Measurements from ENCODE around the gene HABP2. TPM values are rescaled to one million over a fixed set of nuclear protein-coding genes. Genes with fewer than 3 reads are reported as not detected.

Gene HABP2
- total and polyA plus RNA-seq, 2 experiments from 2014 or later, result 48.3 to 102 TPM

- no peaks in the 10 kb centered on the region for H3K27me3 ChIP-seq
- H3K9me3 ChIP-seq (ENCODE audit: low read depth), result no peaks in the 10 kb centered on the region
- peaks cover 44% of the 10 kb centered on the region for H3K79me2 ChIP-seq
- no peak overlapping the region for H2AFZ ChIP-seq
- H3K9me2 ChIP-seq (replicated peaks; ENCODE audit: insufficient read depth), result no peaks in the 10 kb centered on the region
- H4K20me1 ChIP-seq (ENCODE audit: insufficient read depth, poor library complexity, severe bottlenecking), result no peaks in the 10 kb centered on the region
- H3K27ac ChIP-seq, result peak overlapping the region; percentile 78
- WGBS (ENCODE audit: low lambda C conversion rate, missing lambda C conversion rate), result 51% methylated on average over 5 of the region's 5 CpGs
- no peaks in the 10 kb centered on the region for H3K36me3 ChIP-seq (replicated peaks; ENCODE audit: insufficient read depth, low read depth)
- no peak for DNase-seq (ENCODE audit: low spot score)
- H3K4me2 ChIP-seq, result peak overlapping the region; percentile 72
- H3K4me3 ChIP-seq, result peak overlapping the region; percentile 2
- TF ChIP-seq EZH2phosphoT487 (IDR thresholded peaks at IDR 0.05; ENCODE audit: low read depth, severe bottlenecking, unreplicated experiment) (no peak), EZH2 (IDR thresholded peaks at IDR 0.05; ENCODE audit: borderline replicate concordance) (no peak), CTCF (IDR thresholded peaks at IDR 0.05; ENCODE audit: poor library complexity) (no peak)
- H3K4me1 ChIP-seq (ENCODE audit: insufficient read depth), result peaks cover 46% of the 10 kb centered on the region
Measured at GRCh38 chr10:113554214-113554613, 1.4 kb downstream of the HABP2 start.

GRCh38 chr10:113555245-113555644 lies 2.4 kb downstream of the HABP2 start:
- H3K4me1 ChIP-seq (ENCODE audit: insufficient read depth), result peaks cover 46% of the 10 kb centered on the region
- WGBS (ENCODE audit: low lambda C conversion rate, missing lambda C conversion rate), result 59% methylated on average over 3 of the region's 3 CpGs
- no peak overlapping the region for H2AFZ ChIP-seq
- no peaks in the 10 kb centered on the region for H4K20me1 ChIP-seq (ENCODE audit: insufficient read depth, poor library complexity, severe bottlenecking)
- H3K4me2 ChIP-seq, result peak overlapping the region; percentile 72
- DNase-seq (ENCODE audit: low spot score), result no peak
- no peak overlapping the region for H3K4me3 ChIP-seq
- TF ChIP-seq EZH2phosphoT487 (IDR thresholded peaks at IDR 0.05; ENCODE audit: low read depth, severe bottlenecking, unreplicated experiment) (no peak), EZH2 (IDR thresholded peaks at IDR 0.05; ENCODE audit: borderline replicate concordance) (no peak), CTCF (IDR thresholded peaks at IDR 0.05; ENCODE audit: poor library complexity) (no peak)
- no peaks in the 10 kb centered on the region for H3K36me3 ChIP-seq (replicated peaks; ENCODE audit: insufficient read depth, low read depth)
- H3K9me3 ChIP-seq (ENCODE audit: low read depth), result no peaks in the 10 kb centered on the region
- H3K27ac ChIP-seq, result peak overlapping the region; percentile 78
- H3K9me2 ChIP-seq (replicated peaks; ENCODE audit: insufficient read depth), result no peaks in the 10 kb centered on the region
- peaks cover 55% of the 10 kb centered on the region for H3K79me2 ChIP-seq
- H3K27me3 ChIP-seq, result no peaks in the 10 kb centered on the region

- H3K9me2 ChIP-seq (replicated peaks; ENCODE audit: insufficient read depth), result no peaks in the 10 kb centered on the region
Measured at GRCh38 chr10:113555751-113556150, 2.9 kb downstream of the HABP2 start.

More at GRCh38 chr10:113555751-113556150, 2.9 kb downstream of the HABP2 start:
- Histone ChIP-seq H2AFZ (no peak overlapping the region), H3K9me3 (ENCODE audit: low read depth) (no peaks in the 10 kb centered on the region), H4K20me1 (ENCODE audit: insufficient read depth, poor library complexity, severe bottlenecking) (no peaks in the 10 kb centered on the region), H3K79me2 (peaks cover 60% of the 10 kb centered on the region), H3K36me3 (replicated peaks; ENCODE audit: insufficient read depth, low read depth) (no peaks in the 10 kb centered on the region), H3K4me2 (peak overlapping the region; percentile 72), H3K4me1 (ENCODE audit: insufficient read depth) (peaks cover 46% of the 10 kb centered on the region), H3K4me3 (no peak overlapping the region), H3K27ac (peak overlapping the region; percentile 78), H3K27me3 (no peaks in the 10 kb centered on the region)
- DNase-seq (ENCODE audit: low spot score), result peak; percentile 31
- 35% methylated on average over 1 of the region's 1 CpG for WGBS (ENCODE audit: low lambda C conversion rate, missing lambda C conversion rate)
- no peak for TF ChIP-seq EZH2phosphoT487 (IDR thresholded peaks at IDR 0.05; ENCODE audit: low read depth, severe bottlenecking, unreplicated experiment)
- TF ChIP-seq CTCF (IDR thresholded peaks at IDR 0.05; ENCODE audit: poor library complexity), result no peak
- TF ChIP-seq EZH2 (IDR thresholded peaks at IDR 0.05; ENCODE audit: borderline replicate concordance), result no peak
